ENCODE results near the gene THSD4. TPM values are rescaled to one million over a fixed set of nuclear protein-coding genes. Genes with fewer than 3 reads are reported as not detected.
"Not testable (repeated sequence)": the region's sequence is repeated elsewhere in the genome, so short reads cannot be mapped to it uniquely, and the experiment has no call there.

THSD4 gene
- total RNA-seq, 1 donor from 2014 or later: 151 TPM

DNA sequence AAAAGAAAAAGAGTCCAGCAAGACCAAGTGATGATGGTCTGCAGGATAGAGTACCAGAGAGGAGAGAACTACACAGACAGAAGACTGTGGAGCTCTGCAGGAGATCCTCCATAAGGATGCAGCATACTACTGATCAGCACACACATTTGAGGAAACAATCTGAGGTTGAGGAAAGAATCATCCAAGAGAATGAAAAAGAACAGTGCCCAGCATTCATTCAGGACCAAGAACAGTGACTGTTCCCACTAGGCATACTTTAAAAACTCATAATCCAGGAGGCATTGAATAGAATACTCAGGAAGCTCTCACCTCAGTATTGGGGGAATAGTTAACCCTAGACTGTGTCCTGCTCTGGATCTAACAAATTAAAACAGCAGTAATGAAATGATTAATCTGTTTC is 54.9 kb downstream of the THSD4 start:
- no peak overlapping the region for H3K27ac ChIP-seq
- peaks cover 0 to 3% of the 10 kb centered on the region in 2 donors for H3K4me1 ChIP-seq
- H3K27me3 ChIP-seq: no peaks in the 10 kb centered on the region
- DNase-seq (ENCODE audit: low spot score in 2 of 2): no peak
- intact Hi-C loops (cut with DNase I): no loop called here
- H3K9me3 ChIP-seq: peaks cover 0 to 13% of the 10 kb centered on the region in 2 donors
- H3K4me3 ChIP-seq: no peak overlapping the region
- TF ChIP-seq, protein P1, sequence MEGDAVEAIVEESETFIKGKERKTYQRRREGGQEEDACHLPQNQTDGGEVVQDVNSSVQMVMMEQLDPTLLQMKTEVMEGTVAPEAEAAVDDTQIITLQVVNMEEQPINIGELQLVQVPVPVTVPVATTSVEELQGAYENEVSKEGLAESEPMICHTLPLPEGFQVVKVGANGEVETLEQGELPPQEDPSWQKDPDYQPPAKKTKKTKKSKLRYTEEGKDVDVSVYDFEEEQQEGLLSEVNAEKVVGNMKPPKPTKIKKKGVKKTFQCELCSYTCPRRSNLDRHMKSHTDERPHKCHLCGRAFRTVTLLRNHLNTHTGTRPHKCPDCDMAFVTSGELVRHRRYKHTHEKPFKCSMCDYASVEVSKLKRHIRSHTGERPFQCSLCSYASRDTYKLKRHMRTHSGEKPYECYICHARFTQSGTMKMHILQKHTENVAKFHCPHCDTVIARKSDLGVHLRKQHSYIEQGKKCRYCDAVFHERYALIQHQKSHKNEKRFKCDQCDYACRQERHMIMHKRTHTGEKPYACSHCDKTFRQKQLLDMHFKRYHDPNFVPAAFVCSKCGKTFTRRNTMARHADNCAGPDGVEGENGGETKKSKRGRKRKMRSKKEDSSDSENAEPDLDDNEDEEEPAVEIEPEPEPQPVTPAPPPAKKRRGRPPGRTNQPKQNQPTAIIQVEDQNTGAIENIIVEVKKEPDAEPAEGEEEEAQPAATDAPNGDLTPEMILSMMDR (IDR thresholded peaks at IDR 0.05): no peak
- H3K36me3 ChIP-seq: no peaks in the 10 kb centered on the region

DNA sequence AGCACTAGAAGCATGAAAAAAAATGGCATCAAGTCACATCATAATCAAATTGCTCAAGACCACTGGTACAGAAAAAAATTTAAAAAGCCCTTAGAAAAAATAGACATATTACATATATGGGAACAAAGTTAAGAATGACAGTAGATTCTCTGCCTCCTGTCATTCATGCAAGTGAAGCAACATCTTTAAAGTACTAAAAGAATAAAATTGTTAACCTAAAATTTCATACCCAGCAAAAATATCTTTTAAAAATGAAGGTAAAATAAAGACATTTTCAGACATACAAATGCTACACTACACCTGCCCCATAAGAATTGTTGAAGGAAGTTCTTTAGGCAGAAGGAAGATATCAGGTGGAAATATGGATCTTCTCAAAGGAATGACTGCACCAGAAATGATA is 55.9 kb downstream of the THSD4 start:
- no peak for DNase-seq (ENCODE audit: low spot score in 2 of 2)
- Histone ChIP-seq H3K27ac (no peak overlapping the region), H3K4me1 (peaks cover 0 to 3% of the 10 kb centered on the region in 2 donors), H3K27me3 (no peaks in the 10 kb centered on the region), H3K9me3 (peaks cover 0 to 13% of the 10 kb centered on the region in 2 donors), H3K4me3 (no peak overlapping the region), H3K36me3 (no peaks in the 10 kb centered on the region)
- TF ChIP-seq, protein P1 (IDR thresholded peaks at IDR 0.05): no peak
- intact Hi-C loops (cut with DNase I): no loop called here

DNA sequence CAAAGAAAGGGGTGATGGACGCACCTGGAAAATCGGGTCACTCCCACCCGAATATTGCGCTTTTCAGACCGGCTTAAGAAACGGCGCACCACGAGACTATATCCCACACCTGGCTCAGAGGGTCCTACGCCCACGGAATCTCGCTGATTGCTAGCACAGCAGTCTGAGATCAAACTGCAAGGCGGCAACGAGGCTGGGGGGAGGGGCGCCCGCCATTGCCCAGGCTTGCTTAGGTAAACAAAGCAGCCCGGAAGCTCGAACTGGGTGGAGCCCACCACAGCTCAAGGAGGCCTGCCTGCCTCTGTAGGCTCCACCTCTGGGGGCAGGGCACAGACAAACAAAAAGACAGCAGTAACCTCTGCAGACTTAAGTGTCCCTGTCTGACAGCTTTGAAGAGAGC is 59.1 kb downstream of the THSD4 start:
- H3K27ac ChIP-seq; intact Hi-C loops (cut with DNase I); H3K27me3 ChIP-seq; H3K4me1 ChIP-seq; H3K36me3 ChIP-seq; DNase-seq (ENCODE audit: low spot score in 2 of 2); H3K4me3 ChIP-seq: not testable (repeated sequence)
- peaks cover 0 to 13% of the 10 kb centered on the region in 2 donors for H3K9me3 ChIP-seq

DNA sequence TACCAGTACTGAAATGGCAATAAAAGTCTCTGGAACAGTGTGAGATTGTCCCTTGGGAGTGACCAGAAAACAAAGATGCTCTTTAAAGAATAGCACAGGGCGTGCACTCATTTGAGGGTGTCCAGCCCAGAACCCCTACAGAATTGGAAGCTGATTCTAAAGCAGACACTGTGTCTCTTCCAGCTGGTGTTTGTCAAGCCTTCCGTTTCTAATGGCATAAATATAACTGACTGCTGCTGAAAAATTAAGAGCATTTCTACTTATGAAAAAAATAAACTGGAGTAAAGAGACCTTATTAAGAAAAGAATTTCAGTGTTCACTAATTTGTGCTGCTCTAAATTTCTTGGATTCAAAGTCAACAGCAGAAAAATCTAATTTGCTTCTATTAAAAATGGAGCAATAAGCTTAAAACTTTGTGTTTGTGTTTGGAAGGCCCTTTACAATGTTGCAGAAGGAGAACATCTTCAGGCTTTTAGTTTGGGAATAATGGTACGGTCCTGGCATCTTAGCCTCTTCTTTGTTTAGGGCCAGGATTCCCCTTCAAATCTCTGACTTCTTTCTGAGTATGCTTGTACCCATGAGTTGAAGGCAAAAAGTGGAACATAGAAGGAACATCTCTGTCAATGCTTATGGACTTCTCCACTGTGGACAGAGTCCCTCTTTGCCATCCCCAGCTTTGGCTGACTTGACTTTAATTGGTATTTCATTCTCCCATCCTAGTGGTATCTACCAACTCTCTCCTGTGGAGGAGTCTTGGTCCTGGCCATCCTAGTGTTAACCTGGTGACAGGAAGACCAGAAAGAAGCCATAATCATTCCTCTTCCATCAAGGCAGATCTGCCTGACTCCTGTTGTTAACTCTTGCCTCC is 65.9 kb downstream of the THSD4 start:
- Histone ChIP-seq H3K4me3 (no peak overlapping the region), H3K4me1 (peaks cover 0 to 3% of the 10 kb centered on the region in 2 donors), H3K9me3 (no peaks in the 10 kb centered on the region), H3K27ac (peak overlapping the region in 1 of 2 donors; percentile 8), H3K27me3 (no peaks in the 10 kb centered on the region), H3K36me3 (no peaks in the 10 kb centered on the region)
- intact Hi-C loops (cut with DNase I): no loop called here
- TF ChIP-seq, protein P1 (IDR thresholded peaks at IDR 0.05): no peak
- no peak for DNase-seq (ENCODE audit: low spot score in 2 of 2)

DNA sequence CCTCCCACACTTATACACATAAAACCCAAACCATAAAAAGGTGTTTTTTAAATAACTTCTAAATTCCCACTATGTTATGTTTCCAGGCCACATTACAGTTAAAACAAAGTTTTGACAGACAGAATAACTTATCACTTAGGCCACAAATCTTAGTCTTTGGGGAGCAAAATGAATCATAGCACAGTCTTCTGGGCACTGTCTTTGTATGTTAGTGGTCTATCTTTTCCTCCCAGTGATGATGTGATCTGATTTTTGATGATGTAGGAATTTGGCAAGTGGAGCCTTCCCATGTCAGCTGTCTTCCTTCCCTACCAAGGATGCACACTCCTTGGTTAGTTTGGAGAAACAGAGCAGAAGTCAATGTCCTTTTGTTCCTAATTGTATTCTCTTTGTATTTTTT is 67.3 kb downstream of the THSD4 start:
- TF ChIP-seq, protein P1 (IDR thresholded peaks at IDR 0.05): no peak
- Histone ChIP-seq H3K27me3 (no peaks in the 10 kb centered on the region), H3K27ac (no peak overlapping the region), H3K36me3 (no peaks in the 10 kb centered on the region), H3K4me3 (no peak overlapping the region), H3K9me3 (no peaks in the 10 kb centered on the region), H3K4me1 (peaks cover 0 to 3% of the 10 kb centered on the region in 2 donors)
- no peak for DNase-seq (ENCODE audit: low spot score in 2 of 2)
- intact Hi-C loops (cut with DNase I): no loop called here

DNA sequence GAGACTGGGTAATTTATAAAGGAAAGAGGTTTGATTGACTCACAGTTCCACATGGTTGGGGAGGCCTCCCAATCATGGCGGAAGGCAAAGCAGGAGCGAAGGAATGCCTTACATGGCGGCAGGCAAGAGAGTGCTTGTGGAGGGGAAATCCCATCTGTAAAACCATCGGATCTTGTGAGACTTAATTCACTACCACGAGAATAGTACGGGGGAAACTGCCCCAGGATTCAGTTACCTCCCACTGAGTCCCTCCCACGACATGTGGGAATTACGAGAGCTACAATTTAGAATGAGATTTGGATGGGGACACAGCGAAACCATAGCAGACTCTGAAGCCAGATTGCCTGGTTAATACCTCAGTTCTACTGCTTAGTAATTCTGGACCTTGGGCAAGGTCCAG is 67.8 kb downstream of the THSD4 start:
- Histone ChIP-seq H3K36me3 (no peaks in the 10 kb centered on the region), H3K27ac (no peak overlapping the region), H3K27me3 (no peaks in the 10 kb centered on the region), H3K4me3 (no peak overlapping the region), H3K4me1 (peaks cover 0 to 3% of the 10 kb centered on the region in 2 donors), H3K9me3 (no peaks in the 10 kb centered on the region)
- DNase-seq (ENCODE audit: low spot score in 2 of 2): no peak
- intact Hi-C loops (cut with DNase I): no loop called here
- TF ChIP-seq, protein P1 (IDR thresholded peaks at IDR 0.05): no peak

All from ascending aorta (tissue), 2 donors.